ENCODE results near the gene SPRYD3.

DNA sequence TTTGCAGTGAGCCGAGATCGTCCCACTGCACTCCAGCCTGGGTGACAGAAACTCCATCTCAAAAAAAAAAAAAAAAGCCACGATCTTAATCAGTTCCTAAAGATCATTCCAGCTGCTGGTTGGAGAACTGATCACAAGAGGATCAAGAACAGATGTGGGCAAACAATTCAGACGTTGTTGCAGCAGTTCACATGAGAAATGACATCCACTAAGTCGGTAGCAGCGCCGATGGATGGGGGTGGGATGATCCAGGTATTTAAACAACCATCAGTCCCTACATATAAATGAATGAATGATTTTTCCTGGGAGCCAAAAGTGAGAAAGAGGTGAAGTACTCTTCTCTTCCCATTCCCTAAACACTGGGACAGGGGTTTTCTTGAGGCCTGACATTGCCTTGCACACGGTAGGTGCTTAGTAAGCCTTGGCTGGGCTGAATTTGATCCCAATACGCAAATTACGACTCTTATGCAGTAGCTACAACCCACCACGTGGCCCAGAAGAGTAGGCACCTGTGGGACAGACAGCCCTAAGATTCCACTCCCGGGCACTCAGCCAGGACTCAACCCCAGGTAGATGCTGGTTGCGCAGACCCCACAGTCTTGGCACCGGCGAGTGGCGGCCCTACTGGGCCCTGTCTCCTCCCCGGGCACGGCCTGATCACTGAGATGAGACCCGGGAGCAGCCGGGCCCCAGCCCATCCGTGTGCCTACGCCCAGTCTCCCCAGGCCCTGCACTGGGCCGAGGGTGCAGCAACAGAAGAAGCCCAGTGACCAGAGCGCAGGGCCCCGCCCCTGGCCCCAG lies 565 bp downstream of the SPRYD3 start:
- TF ChIP-seq, protein P1, sequence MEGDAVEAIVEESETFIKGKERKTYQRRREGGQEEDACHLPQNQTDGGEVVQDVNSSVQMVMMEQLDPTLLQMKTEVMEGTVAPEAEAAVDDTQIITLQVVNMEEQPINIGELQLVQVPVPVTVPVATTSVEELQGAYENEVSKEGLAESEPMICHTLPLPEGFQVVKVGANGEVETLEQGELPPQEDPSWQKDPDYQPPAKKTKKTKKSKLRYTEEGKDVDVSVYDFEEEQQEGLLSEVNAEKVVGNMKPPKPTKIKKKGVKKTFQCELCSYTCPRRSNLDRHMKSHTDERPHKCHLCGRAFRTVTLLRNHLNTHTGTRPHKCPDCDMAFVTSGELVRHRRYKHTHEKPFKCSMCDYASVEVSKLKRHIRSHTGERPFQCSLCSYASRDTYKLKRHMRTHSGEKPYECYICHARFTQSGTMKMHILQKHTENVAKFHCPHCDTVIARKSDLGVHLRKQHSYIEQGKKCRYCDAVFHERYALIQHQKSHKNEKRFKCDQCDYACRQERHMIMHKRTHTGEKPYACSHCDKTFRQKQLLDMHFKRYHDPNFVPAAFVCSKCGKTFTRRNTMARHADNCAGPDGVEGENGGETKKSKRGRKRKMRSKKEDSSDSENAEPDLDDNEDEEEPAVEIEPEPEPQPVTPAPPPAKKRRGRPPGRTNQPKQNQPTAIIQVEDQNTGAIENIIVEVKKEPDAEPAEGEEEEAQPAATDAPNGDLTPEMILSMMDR (IDR thresholded peaks at IDR 0.05): no peak
- TF ChIP-seq POLR2AphosphoS5 (IDR thresholded peaks at IDR 0.05): no peak
- TF ChIP-seq POLR2A (IDR thresholded peaks at IDR 0.05; ENCODE audit: low read depth): no peak

All from esophagus muscularis mucosa (tissue), 3 donors.